BJ (cell line): ENCODE results near the gene TEX12. TPM values are rescaled to one million over a fixed set of nuclear protein-coding genes. Genes with fewer than 3 reads are reported as not detected.

Experiments used
- CTCF ChIA-PET: fragments of 350-600 bp; formaldehyde crosslinking; extraction: SDS; loops from one replicate; lab custom pipeline; 2021; ENCODE audit warnings: antibody characterized with exemption, inconsistent platforms; lab: Yijun Ruan, JAX
- POLR2A ChIA-PET: fragments of 300-600 bp; sonication (Branson Sonifier 250); formaldehyde crosslinking; extraction: SDS; loops from one replicate; lab custom pipeline; 2021; ENCODE audit warnings: antibody characterized with exemption; lab: Charles Lee
- DNase-seq: peaks from one replicate; pipeline ENCODE4 v3.0.0-alpha.2; 2011; ENCODE audit warnings: low read depth
- H3K27me3 ChIP-seq: 2 replicates; pipeline ENCODE4 v1.6.0; 2011; ENCODE audit warnings: low read length; ENCODE audit not compliant: control insufficient read depth, insufficient read depth
- H3K36me3 ChIP-seq: 2 replicates; pipeline ENCODE4 v1.5.1; 2011; ENCODE audit warnings: low read length; ENCODE audit not compliant: control insufficient read depth, insufficient read depth
- H3K4me3 ChIP-seq: 2 replicates; pipeline ENCODE4 v1.5.1; 2011; ENCODE audit warnings: low read depth, mild to moderate bottlenecking, control low read depth, low read length
- CTCF ChIP-seq: IDR thresholded peaks from 2 replicates; pipeline ENCODE4 v1.5.1; 2011; ENCODE audit warnings: low read depth, mild to moderate bottlenecking, control low read depth, inconsistent platforms, low read length, moderate library complexity; ENCODE audit not compliant: insufficient read depth
- polyA minus RNA-seq: library from RNA; depleted of rRNA, polyadenylated mRNA; stranded (reverse); fragments of >200 nt; gene quantifications from 2 replicates; pipeline ENCODE4 v1.2.3, GENCODE V29; 2011; rRNA and poly(A)+ RNA removed
- polyA plus RNA-seq: library from polyadenylated mRNA; depleted of rRNA; stranded (reverse); fragments of >200 nt; gene quantifications from 2 replicates; pipeline ENCODE4 v1.2.3, GENCODE V29; 2011; rRNA removed

Gene TEX12
- polyA plus RNA-seq (not detected in 2 replicates), polyA minus RNA-seq (not detected in 2 replicates)

- H3K36me3 ChIP-seq: no peaks in the 10 kb centered on the region
- H3K27me3 ChIP-seq: no peaks in the 10 kb centered on the region
- POLR2A ChIA-PET: no interaction called here
- CTCF ChIA-PET: interaction anchor here (0.6 kb wide), 1 partner anchor 60 kb away, joined by 3 read pairs; no protein-coding TSS in a partner anchor
- no peak within 1 kb of the TSS for H3K4me3 ChIP-seq
- no peak for DNase-seq
- no peak for TF ChIP-seq CTCF
These were observed at the start of gene TEX12 for GRCh38 chr11:112167145-112167544. Gene TEX12, plus strand, starts transcription at chr11:112167372. Its CDS starts 1,897 bp downstream, at chr11:112169269.

GRCh38 chr11:112118176-112118575 lies 49.0 kb upstream of the TEX12 start:
- no peaks in the 10 kb centered on the region for H3K36me3 ChIP-seq
- ChIA-PET POLR2A (no interaction called here), CTCF (interaction anchor here (0.6 to 3.0 kb wide), 3 partner anchors 57 to 1676 kb away, joined by 3 to 17 read pairs (median 4); partner anchors contain the start of gene BCO2)
- TF ChIP-seq CTCF: no peak
- H3K4me3 ChIP-seq: no peak overlapping the region
- no peaks in the 10 kb centered on the region for H3K27me3 ChIP-seq
- DNase-seq: no peak

- ChIA-PET POLR2A (interaction anchor here (0.6 kb wide), 1 partner anchor 17 kb away, joined by 4 read pairs; no protein-coding TSS in a partner anchor), CTCF (interaction anchor here (0.6 to 1.9 kb wide), 6 partner anchors 9 to 331 kb away, joined by 3 to 11 read pairs (median 3); partner anchors contain the start of gene BCO2)
- Histone ChIP-seq H3K27me3 (no peaks in the 10 kb centered on the region), H3K36me3 (no peaks in the 10 kb centered on the region), H3K4me3 (no peak overlapping the region)
- no peak for TF ChIP-seq CTCF
- DNase-seq: no peak
These were observed 45.1 kb upstream of the TEX12 start for GRCh38 chr11:112121981-112122615.

- ChIA-PET CTCF (interaction anchor here (1.9 kb wide), 1 partner anchor 10 kb away, joined by 11 read pairs; no protein-coding TSS in a partner anchor), POLR2A (no interaction called here)
These were observed 44.0 kb upstream of the TEX12 start for GRCh38 chr11:112123129-112123528.

More at GRCh38 chr11:112123129-112123528, 44.0 kb upstream of the TEX12 start:
- H3K4me3 ChIP-seq: no peak overlapping the region
- H3K36me3 ChIP-seq: no peaks in the 10 kb centered on the region
- no peaks in the 10 kb centered on the region for H3K27me3 ChIP-seq
- DNase-seq: no peak
- TF ChIP-seq CTCF: no peak
